Embryonic facial prominence (tissue), 1 donor: ENCODE data around the gene UBR3.
"Not testable (repeated sequence)": the region's sequence is repeated elsewhere in the genome, so short reads cannot be mapped to it uniquely, and the experiment has no call there.

Experiments used
- DNase-seq: peaks from one replicate; pipeline ENCODE4 v3.0.0-alpha.2; 2016; ENCODE audit errors: extremely low spot score

UBR3 gene

DNA sequence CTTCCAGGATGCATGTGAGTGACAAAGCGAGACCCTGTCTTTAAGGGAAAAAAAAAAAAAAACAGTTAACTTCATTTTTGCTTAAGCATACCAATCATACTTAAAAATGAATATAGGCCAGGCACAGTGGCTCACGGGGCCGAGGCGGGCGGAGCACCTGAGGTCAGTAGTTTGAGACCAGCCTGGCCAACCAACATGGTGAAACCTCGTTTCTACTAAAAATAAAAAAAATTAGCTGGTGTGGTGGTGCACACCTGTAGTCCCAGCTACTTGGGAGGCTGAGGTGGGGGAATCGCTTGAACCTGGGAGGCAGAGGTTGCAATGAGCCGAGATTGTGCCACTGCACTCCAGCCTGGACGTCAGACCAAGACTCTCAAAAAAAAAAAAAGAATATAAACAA lies 44.1 kb downstream of the UBR3 start:
- not testable (repeated sequence) for DNase-seq

DNA sequence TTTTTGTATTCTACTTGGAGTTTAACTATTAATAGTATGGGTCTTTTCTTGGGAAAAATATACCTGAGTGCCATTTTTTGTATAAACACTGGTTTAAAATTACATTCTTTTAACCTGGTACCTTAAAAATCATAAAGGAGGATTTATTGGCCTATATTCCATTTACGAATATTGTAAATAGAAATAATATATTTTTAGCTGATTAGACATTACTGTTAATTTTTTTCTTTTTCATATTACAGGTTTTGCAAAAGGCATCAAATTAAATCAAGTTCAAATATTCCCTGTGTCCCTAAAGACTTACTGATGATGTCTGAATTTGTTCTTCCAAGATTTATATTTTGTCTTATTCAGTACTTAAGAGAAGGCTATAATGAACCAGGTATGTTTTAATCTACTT lies 44.7 kb downstream of the UBR3 start:
- no peak for DNase-seq

DNA sequence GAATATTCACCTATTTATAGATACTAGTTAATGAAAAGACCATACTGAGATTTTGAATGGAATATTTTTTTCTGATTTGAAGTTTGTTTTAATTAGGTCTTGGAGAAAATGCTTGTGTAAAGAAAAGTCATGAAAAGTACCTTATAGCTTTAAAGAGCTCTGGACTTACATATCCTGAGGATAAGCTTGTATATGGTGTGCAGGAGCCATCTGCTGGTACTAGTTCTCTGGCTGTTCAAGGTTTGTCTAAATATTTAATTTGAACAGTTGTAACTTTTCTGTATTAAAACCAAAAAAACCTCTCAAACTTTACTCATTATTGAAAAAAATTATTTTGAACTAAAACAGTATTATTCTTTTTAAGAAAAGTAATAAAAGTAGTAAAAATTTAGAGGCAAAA lies 50.1 kb downstream of the UBR3 start:
- DNase-seq = no peak

DNA sequence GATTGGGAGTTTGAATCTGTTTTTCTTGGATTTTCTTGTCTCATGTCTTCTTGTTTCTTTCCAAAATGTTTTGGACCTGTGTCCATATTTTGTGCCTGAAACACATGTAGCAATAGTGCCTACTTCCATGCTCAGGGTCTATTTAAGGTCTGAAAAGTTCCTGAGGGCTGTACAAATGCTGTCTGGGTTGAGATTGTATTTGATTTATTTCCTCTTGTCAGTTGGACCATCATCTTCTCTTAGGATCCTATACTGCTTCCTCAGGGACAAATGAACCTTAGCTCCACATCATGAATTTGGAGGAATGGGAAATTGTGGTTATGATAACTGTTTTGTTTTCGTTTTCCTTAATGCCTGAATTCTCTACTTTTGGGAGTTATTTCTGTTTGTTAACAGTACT lies 59.9 kb downstream of the UBR3 start:
- no peak for DNase-seq

DNA sequence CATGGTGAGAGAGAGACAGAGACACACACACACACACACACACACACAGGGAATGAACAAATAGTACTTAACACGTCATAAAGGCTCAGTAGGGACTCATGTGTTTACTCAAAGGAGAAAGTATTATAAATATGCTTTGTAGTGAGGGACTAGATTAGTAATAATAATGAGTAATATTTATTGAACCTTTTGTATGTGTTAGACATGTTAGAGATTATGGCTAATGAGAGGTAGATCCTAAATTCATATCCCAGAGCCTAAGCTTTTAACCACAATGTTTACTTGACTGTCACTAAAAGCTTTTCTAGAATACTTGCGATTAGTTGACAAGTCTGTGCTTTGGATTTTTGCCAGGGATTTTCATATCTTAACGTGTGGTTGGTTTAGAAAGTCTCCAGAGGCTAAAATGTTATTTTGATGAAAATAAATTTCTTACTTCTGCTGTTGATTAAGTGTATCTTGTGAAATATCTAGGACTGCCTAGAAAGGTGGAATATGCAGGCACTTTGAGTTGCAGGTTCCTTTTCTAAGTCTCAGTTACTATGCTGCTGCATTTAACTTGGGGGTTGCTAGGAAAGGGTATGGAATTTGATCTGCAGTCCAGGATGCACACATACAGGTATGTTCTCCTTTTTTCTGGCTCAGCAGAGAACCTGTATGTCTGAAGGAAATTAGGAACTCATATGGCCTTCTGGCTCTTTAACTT lies 64.5 kb downstream of the UBR3 start:
- DNase-seq = peak; percentile 7

DNA sequence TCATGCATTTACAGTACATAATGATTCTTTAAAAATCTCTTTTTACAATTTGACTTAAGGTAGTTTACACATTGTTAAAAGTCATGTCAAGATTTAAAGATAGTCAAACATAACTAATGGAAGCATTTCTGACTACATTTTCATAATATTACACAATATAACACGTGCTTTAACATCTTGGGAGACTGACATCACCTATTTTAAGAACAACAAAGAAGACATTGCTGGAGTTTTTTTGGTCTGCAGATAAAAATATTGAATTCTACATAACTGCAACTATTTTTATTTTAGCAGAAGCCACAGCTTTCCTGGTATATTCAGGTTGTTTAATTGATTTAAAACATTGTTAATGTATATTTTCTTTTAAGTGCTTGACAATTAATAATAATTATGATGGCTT lies 65.7 kb downstream of the UBR3 start:
- DNase-seq = no peak

DNA sequence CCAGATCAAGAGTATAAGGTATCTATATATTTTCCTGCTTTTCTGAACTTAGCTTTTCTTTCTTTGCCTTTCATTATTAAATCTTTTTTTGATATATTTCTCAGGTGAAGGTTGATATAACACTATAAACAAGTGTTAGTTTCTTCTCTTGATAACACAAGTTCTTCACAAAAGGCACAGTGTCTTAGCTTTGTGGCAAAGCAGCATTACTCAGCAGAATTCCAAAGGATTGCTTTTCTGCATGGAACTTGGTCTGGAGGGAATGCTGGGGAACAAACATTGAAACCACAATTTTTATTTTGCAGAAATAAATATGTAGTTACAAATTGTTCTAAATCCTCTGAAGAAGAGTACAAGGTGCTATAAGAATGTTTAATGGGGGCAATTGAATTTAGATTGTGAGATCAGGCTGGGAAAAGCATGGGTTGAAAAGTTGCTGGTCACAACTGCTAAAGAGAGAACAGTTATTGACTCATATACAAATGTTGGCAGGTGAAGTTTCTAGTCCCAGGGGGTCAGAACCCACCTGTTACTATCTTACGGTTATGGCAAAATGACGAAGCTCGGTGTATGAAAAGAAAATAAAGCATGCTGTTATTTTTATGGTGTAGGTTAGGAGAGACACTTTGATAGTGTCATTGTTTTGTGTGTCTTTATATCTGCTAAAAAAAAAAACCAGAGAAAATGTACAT lies 68.2 kb downstream of the UBR3 start:
- DNase-seq = no peak

DNA sequence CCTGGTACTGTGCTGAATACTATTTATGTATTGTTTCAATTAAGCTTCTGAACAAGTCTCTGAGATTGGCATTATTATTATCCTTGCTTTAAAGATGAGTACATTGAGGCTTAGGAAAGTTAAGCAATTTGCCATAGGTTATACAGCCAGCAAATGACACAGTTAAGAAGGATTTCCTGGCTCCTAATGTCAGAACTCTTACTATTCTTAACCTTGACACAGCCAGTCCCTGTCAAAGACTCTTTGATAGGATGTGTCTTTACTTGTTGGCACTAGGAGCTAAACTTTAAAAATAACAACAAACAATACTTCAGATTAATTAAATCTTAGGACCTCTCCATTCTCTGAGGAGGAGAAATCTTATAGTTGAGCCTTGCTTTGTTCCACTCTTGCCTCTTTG lies 70.6 kb downstream of the UBR3 start:
- DNase-seq = no peak

DNA sequence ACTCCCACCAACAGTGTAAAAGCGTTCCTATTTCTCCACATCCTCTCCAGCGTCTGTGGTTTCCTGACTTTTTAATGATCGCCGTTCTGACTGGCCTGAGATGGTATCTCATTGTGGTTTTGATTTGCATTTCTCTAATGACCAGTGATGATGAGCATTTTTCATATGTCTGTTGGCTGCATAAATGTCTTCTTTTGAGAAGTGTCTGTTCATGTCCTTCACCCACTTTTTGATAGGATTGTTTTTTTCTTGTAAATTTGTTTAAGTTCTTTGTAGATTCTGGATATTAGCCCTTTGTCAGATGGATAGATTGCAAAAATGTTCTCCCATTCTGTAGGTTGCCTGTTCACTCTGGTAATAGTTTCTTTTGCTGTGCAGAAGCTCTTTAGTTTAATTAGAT lies 72.8 kb downstream of the UBR3 start:
- DNase-seq = not testable (repeated sequence)

DNA sequence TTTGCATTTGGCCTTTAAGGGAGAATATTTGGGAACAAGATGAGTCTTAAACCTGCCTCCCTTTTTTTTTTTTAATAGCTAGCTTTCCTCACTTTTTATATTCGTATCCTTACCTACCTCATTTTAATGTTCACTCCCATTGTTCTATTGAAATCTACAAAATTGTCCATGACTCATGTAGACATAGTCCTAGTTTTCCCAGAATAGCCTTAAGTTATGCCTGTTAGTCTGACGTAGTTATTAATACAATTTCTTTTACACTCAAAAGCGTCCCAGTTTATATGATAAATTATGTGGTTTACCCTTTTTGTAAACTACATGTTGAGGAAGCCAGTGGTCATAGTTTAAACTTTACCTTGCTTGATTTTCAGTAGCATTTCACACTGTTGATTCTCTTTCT lies 73.4 kb downstream of the UBR3 start:
- DNase-seq = no peak

DNA sequence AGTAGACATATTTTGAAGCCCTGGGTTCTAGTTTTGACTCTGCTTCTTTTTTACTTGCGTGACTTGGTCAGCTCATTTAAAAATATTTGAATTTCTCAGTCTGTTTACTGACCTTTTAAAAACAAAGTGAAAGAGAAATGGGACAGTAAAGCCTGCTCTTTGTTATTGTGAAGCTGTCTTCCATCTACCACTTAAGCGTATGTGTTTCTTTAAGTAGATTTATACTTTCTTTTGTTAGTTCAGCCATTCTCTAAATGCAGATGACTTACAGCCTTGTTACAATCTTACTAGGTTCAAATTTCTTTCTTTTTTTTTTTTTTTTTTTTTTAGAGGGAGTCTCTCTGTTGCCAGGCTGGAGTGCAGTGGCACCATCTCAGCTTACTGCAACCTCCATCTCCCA lies 79.5 kb downstream of the UBR3 start:
- no peak for DNase-seq

DNA sequence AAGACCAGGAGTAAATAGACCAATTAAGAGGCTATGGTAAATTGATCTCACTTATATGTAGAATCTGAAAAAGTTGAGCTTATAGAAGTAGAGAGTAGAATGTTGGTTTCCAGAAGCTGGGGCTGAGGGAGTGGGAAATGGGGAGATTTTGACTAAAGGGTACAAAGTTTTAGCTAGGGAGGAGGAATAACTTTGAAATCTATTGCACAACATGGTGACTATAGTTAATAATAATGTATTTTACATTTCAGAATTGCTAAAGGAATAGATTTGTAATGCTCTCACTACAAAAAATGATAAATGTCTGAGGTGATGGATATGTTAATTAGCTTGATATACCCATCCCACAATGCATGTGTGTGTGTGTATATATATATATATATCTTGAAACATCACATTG lies 82.1 kb downstream of the UBR3 start:
- no peak for DNase-seq

DNA sequence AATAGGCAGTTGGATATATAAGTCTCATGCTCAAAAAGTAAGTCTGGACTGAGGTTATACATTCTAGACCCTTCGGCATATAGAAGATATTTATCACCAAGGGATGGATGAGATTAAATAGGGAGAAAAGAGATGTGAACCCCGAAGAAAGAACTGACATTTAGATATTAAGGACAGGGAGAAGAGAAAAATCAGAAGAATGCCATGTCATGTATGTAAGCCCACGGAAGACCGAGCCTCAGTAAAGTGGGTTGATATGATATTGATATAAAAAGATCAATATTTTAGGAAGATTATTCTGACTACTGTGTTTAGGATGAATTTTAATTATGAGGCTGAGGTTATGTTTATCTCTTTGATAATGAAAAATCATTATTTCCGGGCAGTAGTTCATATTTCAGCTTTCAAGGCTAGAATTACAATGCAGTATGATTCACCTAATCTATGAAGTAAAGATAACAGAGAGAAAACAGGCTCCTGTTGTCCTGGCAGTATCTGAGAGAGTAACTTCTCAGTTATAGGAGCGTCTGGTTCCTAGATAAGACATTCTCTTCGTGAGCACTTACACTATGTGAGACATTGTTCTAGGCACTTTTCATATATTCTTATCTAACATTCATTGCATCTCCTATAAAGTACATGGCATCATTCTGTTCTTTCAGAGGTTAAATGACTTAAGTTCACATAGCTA lies 83.0 kb downstream of the UBR3 start:
- no peak for DNase-seq

DNA sequence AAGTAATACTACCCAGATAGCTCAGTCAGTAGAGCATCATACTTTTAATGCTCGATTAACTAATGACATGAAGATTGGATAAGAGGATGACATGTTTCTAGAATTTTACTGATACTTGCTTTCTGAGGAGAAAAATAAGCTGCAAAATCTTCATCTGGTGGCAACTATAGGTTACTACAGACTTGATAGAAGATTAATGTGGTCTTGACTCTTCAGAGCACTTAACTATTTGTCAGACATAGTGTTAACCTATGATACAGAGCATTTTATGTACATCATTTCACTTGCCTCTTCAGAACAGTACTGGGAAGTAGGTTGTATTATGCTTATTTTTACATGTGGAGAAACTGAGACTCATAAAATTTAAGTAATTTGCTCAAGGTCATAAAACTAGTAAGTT lies 83.9 kb downstream of the UBR3 start:
- DNase-seq = no peak

DNA sequence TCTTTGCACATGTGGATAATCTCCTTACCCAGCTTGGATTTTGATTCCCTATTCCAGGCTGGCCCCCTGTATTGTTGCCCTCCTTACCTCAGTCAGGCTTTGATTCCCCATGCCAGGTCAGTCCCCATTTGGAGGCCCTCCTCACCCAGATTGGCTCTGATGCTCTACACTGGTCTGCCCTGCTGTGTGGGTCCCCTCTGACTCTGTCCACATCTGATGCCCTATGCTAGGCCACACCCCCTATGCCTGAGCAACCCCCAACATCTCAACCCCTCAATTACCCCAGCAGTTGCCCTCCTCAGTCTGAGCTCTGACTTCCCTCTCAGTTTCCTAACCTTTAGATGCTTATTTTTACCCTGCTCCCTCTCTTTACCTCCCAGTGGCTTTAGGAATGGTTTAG lies 89.4 kb downstream of the UBR3 start:
- DNase-seq = no peak

DNA sequence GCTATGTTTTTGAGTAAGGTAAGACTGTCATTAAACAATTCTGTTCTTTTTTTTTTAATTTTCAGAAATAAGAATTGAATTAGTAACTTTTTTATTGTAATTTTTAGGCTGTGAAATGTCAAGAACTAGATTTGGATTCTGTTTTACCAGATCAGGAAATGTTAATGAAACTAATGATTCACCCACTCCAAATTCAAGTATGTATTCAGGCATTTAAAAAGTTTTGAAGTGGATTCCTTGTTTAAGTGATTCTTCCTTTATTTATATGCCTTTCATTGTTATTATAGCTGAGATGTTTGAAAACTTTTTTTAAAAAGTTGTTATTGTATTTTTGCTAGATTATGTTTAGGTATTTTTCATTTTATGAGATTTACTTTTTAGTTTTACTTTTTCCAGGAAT lies 96.7 kb downstream of the UBR3 start:
- DNase-seq = no peak

DNA sequence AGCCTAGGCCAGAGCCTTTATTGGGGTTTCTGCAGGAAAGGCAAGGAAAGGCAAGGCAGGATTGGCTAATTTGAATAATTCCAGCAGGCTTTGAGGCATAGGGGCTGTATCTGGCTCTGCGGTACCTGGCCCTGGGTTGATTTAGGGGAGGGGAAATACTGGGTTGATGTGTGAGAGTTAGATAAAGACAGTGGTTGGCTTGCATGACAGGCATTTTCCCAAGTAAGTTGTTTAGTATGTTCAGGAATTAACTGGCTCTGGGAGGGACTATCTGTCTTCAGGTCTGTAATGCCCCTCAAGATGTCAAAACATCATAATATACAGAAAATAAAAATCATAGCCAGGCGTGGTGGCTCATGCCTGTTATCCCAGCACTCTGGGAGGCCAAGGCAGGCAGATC lies 98.7 kb downstream of the UBR3 start:
- no peak for DNase-seq

DNA sequence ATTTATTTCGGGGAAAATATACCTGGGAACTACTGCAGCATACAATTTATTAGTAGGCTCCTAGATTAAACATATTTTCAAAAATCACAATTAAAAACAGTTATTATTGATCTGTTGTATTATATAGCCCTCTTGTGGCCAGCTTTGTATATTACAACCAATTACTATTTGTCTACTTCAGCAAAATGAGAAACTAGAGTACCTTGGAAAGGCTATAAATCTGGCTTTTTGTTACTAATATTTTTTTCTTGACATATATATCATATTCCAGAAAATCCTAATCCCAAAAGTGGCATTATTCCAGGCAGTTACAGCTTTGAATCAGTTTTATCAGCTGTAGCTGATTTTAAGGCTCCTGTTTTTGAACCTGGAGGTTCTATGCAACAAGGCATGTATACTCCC lies 101.2 kb downstream of the UBR3 start:
- peak; percentile 37 for DNase-seq

DNA sequence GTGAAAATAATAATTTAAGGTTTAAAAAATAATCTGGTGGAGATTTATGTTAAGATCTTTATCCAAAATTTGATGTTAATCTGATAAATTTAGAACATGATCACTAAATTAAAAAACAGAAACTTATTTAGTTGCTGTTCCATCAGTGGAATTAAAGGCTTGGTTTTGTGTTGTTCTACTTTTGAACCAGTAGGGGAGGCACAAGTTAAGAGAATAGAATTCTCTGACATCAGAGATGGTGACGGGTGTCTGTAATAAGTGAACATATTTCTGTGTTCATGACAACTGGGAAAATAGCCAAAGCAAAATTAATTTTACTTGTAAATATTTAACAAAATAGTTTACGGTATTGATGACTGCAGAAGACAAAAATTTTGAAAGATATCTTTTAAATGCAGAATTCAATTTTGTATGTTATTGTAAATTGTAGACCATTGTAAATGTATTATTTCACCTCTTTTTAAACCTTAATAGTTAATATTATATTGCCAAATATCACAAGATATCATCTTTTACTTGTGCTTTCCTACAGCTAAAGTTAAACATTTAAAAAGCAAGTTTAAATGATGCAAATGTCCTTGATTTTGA lies 106.0 kb downstream of the UBR3 start:
- DNase-seq = no peak

DNA sequence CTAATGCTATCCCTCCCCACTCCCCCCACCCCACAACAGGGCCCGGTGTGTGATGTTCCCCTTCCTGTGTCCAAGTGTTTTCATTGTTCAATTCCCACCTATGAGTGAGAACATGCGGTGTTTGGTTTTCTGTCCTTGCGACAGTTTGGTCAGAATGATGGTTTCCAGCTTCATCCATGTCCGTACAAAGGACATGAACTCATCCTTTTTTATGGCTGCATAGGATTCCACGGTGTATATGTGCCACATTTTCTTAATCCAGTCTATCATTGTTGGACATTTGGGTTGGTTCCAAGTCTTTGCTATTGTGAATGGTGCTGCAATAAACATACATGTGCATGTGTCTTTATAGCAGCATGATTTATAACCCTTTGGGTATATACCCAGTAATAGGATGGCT lies 109.4 kb downstream of the UBR3 start:
- not testable (repeated sequence) for DNase-seq

DNA sequence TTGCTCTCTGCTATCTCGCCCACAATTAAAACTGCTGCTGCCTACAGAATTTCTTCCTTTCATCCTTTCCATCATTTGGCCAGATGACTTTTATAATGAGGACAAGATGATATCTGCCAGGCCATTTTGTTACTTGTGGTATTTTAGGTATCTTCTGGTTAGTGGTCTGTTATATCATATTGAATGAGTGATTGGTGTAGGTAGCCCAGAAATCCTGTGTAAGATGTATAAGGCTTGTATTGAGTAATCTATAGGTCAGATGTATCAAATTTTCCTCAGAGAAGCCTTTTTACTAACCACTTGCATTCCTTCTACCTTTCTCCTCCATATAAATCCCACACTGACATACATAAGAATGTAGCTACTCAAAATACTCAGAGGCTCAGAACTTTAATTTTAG lies 118.3 kb downstream of the UBR3 start:
- DNase-seq = no peak

DNA sequence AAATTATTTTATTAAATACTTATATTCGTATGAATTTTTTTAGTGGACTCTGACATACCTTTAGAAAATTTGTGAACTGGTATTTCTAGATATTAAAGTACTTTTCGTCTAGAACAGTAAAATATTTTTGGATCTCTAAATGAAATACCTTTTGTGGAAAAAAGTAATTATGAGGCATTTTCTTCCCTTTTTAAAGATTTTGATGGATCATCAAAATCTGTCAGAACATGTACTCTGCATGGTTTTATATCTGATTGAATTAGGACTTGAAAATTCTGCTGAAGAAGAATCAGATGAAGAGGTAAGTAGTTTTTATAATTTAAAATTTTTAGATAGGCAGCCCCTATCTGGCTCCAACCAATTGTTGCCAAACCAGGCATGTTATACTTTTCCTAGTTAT lies 118.8 kb downstream of the UBR3 start:
- no peak for DNase-seq

DNA sequence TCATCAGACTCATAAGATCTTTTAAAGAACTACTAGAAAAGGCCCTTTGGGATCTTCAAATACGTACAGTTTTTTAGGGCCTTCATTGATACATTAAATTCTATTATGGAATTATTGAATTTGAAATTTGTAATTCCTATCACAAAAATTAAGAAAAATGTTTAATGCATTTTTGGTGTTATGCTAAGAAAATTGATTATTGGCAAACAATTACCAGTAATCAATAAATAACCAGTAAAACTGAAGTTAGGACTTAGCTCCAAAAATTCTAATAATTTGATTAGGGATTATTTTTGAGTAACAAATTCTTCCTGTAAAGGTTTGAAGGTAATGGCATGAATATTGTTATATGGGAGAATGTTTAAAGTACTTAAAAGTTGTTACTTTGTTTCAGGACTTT lies 119.3 kb downstream of the UBR3 start:
- DNase-seq = no peak
